SK-N-SH treated with all-trans-retinoic acid at 6 μM for 48 hours (cell line): ENCODE measurements around the gene PTBP3.

ENCODE experiments used
- ATAC-seq: fragments of 200-7000 bp; cut with Tn5 transposase; 3 replicates; pipeline ENCODE4 v1.9.1; 2020; ENCODE audit warnings: mild to moderate bottlenecking, moderate library complexity
- ARNTL ChIP-seq: fragments of 450-650 bp; formaldehyde crosslinking; IDR thresholded peaks from 2 replicates; pipeline ENCODE4 v1.5.0; 2020; ENCODE audit warnings: low read depth, mild to moderate bottlenecking, moderate library complexity, borderline replicate concordance
- BACH2 ChIP-seq: fragments of 250-450 bp; sonication (Bioruptor Pico); IDR thresholded peaks from 2 replicates; pipeline ENCODE4 v1.9.0; 2021; ENCODE audit warnings: mild to moderate bottlenecking, borderline replicate concordance
- CREB5 ChIP-seq: fragments of 250-450 bp; sonication (Bioruptor Pico); IDR thresholded peaks from 2 replicates; pipeline ENCODE4 v1.5.1; 2020; ENCODE audit warnings: low read depth, mild to moderate bottlenecking, moderate library complexity
- CSDC2 ChIP-seq: fragments of 250-450 bp; sonication (Bioruptor Pico); IDR thresholded peaks from 2 replicates; pipeline ENCODE4 v1.5.0; 2020; ENCODE audit warnings: mild to moderate bottlenecking, moderate library complexity
- ESRRG ChIP-seq: fragments of 250-450 bp; sonication (Bioruptor Pico); IDR thresholded peaks from 2 replicates; pipeline ENCODE4 v1.6.1; 2021; ENCODE audit warnings: mild to moderate bottlenecking
- GLIS3 ChIP-seq: fragments of 250-450 bp; sonication (Bioruptor Pico); IDR thresholded peaks from 2 replicates; pipeline ENCODE4 v1.5.0; 2020; ENCODE audit warnings: mild to moderate bottlenecking, moderate library complexity
- ISL1 ChIP-seq: fragments of 250-450 bp; sonication (Bioruptor Pico); IDR thresholded peaks from 2 replicates; pipeline ENCODE4 v2.1.2; 2022; ENCODE audit warnings: mild to moderate bottlenecking, moderate library complexity
- OSR1 ChIP-seq: fragments of 250-450 bp; sonication (Bioruptor Pico); IDR thresholded peaks from 2 replicates; pipeline ENCODE4 v1.8.0; 2022; ENCODE audit warnings: moderate library complexity, mild to moderate bottlenecking, inconsistent platforms
- PPARA ChIP-seq: fragments of 250-450 bp; sonication (Bioruptor Pico); IDR thresholded peaks from 2 replicates; pipeline ENCODE4 v1.5.0; 2020; ENCODE audit warnings: mild to moderate bottlenecking, borderline replicate concordance
- RARB ChIP-seq: fragments of 250-450 bp; sonication (Bioruptor Pico); IDR thresholded peaks from 2 replicates; pipeline ENCODE4 v1.8.0; 2021; ENCODE audit warnings: mild to moderate bottlenecking, moderate library complexity
- SNAI2 ChIP-seq: fragments of 250-450 bp; sonication (Bioruptor Pico); IDR thresholded peaks from 2 replicates; pipeline ENCODE4 v1.5.0; 2020; ENCODE audit warnings: mild to moderate bottlenecking, moderate library complexity
- TCF4 ChIP-seq: fragments of 250-450 bp; sonication (Bioruptor Pico); IDR thresholded peaks from 2 replicates; pipeline ENCODE4 v1.8.0; 2021; ENCODE audit warnings: mild to moderate bottlenecking, moderate library complexity, borderline replicate concordance
- TOX ChIP-seq: fragments of 250-450 bp; sonication (Bioruptor Pico); IDR thresholded peaks from 2 replicates; pipeline ENCODE4 v1.8.0; 2021; ENCODE audit warnings: mild to moderate bottlenecking, moderate library complexity, borderline replicate concordance
- ZC3H10 ChIP-seq: fragments of 250-450 bp; sonication (Bioruptor Pico); IDR thresholded peaks from 2 replicates; pipeline ENCODE4 v1.5.1; 2021; ENCODE audit warnings: mild to moderate bottlenecking, moderate library complexity
- ZFP3 ChIP-seq: fragments of 250-450 bp; sonication (Bioruptor Pico); IDR thresholded peaks from 2 replicates; pipeline ENCODE4 v1.5.0; 2020; ENCODE audit warnings: mild to moderate bottlenecking, moderate library complexity
- ZFP30 ChIP-seq: fragments of 450-650 bp; formaldehyde crosslinking; IDR thresholded peaks from 2 replicates; pipeline ENCODE4 v1.5.0; 2022; ENCODE audit warnings: mild to moderate bottlenecking, moderate library complexity
- ZNF565 ChIP-seq: fragments of 450-650 bp; formaldehyde crosslinking; conservative IDR thresholded peaks from 2 replicates; pipeline ENCODE4 v1.5.0; 2020; ENCODE audit warnings: low read depth, mild to moderate bottlenecking, moderate library complexity
- ZNF70 ChIP-seq: fragments of 450-650 bp; formaldehyde crosslinking; IDR thresholded peaks from 2 replicates; pipeline ENCODE4 v1.5.0; 2020; ENCODE audit warnings: mild to moderate bottlenecking, moderate library complexity
- TF ChIP-seq, protein P1 (sequence below): fragments of 250-450 bp; sonication (Bioruptor Pico); IDR thresholded peaks from 2 replicates; pipeline ENCODE4 v1.5.1; 2021; ENCODE audit warnings: mild to moderate bottlenecking, moderate library complexity
- TF ChIP-seq, protein P2 (sequence below): fragments of 250-450 bp; sonication (Bioruptor Pico); IDR thresholded peaks from 2 replicates; pipeline ENCODE4 v1.5.0; 2020; ENCODE audit warnings: mild to moderate bottlenecking, moderate library complexity
- TF ChIP-seq, protein P3 (sequence below): fragments of 250-450 bp; sonication (Bioruptor Pico); IDR thresholded peaks from 2 replicates; pipeline ENCODE4 v1.8.0; 2021; ENCODE audit warnings: low read depth, mild to moderate bottlenecking, moderate library complexity, borderline replicate concordance
- TF ChIP-seq, protein P4 (sequence below): fragments of 250-450 bp; sonication (Bioruptor Pico); IDR thresholded peaks from 2 replicates; pipeline ENCODE4 v1.8.0; 2020; ENCODE audit warnings: mild to moderate bottlenecking, moderate library complexity, borderline replicate concordance

The PTBP3 gene

GRCh38 chr9:112339886-112340285 is 6.5 kb upstream of the PTBP3 start:
- TF ChIP-seq, protein P1, sequence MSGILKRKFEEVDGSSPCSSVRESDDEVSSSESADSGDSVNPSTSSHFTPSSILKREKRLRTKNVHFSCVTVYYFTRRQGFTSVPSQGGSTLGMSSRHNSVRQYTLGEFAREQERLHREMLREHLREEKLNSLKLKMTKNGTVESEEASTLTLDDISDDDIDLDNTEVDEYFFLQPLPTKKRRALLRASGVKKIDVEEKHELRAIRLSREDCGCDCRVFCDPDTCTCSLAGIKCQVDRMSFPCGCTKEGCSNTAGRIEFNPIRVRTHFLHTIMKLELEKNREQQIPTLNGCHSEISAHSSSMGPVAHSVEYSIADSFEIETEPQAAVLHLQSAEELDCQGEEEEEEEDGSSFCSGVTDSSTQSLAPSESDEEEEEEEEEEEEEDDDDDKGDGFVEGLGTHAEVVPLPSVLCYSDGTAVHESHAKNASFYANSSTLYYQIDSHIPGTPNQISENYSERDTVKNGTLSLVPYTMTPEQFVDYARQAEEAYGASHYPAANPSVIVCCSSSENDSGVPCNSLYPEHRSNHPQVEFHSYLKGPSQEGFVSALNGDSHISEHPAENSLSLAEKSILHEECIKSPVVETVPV = no peak
- no peak for TF ChIP-seq GLIS3 (CRISPR knock-in tag)
- TF ChIP-seq TOX (CRISPR knock-in tag) = no peak
- TF ChIP-seq, protein P2, sequence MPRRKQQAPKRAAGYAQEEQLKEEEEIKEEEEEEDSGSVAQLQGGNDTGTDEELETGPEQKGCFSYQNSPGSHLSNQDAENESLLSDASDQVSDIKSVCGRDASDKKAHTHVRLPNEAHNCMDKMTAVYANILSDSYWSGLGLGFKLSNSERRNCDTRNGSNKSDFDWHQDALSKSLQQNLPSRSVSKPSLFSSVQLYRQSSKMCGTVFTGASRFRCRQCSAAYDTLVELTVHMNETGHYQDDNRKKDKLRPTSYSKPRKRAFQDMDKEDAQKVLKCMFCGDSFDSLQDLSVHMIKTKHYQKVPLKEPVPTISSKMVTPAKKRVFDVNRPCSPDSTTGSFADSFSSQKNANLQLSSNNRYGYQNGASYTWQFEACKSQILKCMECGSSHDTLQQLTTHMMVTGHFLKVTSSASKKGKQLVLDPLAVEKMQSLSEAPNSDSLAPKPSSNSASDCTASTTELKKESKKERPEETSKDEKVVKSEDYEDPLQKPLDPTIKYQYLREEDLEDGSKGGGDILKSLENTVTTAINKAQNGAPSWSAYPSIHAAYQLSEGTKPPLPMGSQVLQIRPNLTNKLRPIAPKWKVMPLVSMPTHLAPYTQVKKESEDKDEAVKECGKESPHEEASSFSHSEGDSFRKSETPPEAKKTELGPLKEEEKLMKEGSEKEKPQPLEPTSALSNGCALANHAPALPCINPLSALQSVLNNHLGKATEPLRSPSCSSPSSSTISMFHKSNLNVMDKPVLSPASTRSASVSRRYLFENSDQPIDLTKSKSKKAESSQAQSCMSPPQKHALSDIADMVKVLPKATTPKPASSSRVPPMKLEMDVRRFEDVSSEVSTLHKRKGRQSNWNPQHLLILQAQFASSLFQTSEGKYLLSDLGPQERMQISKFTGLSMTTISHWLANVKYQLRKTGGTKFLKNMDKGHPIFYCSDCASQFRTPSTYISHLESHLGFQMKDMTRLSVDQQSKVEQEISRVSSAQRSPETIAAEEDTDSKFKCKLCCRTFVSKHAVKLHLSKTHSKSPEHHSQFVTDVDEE (CRISPR knock-in tag) = no peak
- TF ChIP-seq SNAI2 (CRISPR knock-in tag) = no peak
- ATAC-seq = no peak

DNA sequence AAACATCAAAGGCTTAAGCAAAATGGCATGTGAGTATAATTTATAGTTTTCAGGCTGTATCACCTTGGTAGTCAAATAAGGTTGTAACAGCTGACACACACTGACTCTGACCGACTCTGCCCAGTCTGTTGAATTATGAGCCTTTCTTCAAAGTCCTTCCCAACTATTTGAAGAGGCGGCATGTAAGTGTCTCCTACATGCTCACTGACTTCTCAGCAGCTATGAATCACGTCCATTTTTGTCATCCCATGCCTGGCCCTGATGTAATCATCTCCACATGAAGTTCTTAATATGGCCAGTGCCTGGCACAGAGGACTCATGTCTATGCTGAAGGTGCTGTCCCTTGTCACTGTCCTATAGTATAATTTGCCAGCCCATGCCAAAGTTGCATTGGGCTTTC is 5.1 kb upstream of the PTBP3 start:
- TF ChIP-seq CREB5 (CRISPR knock-in tag) = no peak
- TF ChIP-seq, protein P3, sequence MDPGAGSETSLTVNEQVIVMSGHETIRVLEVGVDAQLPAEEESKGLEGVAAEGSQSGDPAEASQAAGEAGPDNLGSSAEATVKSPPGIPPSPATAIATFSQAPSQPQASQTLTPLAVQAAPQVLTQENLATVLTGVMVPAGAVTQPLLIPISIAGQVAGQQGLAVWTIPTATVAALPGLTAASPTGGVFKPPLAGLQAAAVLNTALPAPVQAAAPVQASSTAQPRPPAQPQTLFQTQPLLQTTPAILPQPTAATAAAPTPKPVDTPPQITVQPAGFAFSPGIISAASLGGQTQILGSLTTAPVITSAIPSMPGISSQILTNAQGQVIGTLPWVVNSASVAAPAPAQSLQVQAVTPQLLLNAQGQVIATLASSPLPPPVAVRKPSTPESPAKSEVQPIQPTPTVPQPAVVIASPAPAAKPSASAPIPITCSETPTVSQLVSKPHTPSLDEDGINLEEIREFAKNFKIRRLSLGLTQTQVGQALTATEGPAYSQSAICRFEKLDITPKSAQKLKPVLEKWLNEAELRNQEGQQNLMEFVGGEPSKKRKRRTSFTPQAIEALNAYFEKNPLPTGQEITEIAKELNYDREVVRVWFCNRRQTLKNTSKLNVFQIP = no peak
- no peak for TF ChIP-seq ZNF565
- no peak for TF ChIP-seq SNAI2 (CRISPR knock-in tag)
- TF ChIP-seq CSDC2 (CRISPR knock-in tag) = no peak
- TF ChIP-seq ISL1 (CRISPR knock-in tag) = no peak
- TF ChIP-seq TCF4 (CRISPR knock-in tag) = no peak
- no peak for TF ChIP-seq BACH2 (CRISPR knock-in tag)
- TF ChIP-seq OSR1 (CRISPR knock-in tag) = no peak
- no peak for TF ChIP-seq TOX (CRISPR knock-in tag)
- TF ChIP-seq, protein P1 = no peak
- TF ChIP-seq PPARA (CRISPR knock-in tag) = no peak
- TF ChIP-seq ZNF70 (CRISPR knock-in tag) = no peak
- no peak for TF ChIP-seq ARNTL
- no peak for TF ChIP-seq ZFP3 (CRISPR knock-in tag)
- TF ChIP-seq ZC3H10 (CRISPR knock-in tag) = no peak
- no peak for TF ChIP-seq ZFP30 (CRISPR knock-in tag)

GRCh38 chr9:112337547-112337946 is 4.1 kb upstream of the PTBP3 start:
- TF ChIP-seq ARNTL (no peak), ZFP3 (CRISPR knock-in tag) (no peak), TCF4 (CRISPR knock-in tag) (no peak)
- ATAC-seq = no peak

More for the DNA sequence above, 5.1 kb upstream of the PTBP3 start:
- peak; percentile 42 for ATAC-seq

DNA sequence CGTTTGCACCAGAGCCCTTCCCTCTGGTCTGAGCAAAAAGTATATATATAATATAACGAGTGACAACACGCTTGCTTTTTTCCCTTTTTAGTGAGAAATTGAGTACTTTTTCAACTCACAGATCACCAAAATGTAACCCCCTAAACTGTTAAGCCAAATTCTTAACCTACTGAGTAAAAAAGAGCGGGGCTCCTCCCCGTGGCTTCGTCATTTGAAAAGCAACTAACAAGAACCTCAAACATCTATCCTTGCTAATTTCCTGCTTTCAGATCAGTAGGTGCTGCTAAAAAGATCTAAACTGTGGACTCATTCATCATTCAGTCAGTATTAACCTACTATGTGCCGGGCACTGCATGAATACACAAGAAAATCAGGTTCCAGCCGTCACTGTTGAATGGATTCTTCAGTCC is 1.0 kb upstream of the PTBP3 start:
- TF ChIP-seq ZNF70 (CRISPR knock-in tag) (no peak), ZFP30 (CRISPR knock-in tag) (no peak), ZC3H10 (CRISPR knock-in tag) (no peak), RARB (no peak), ARNTL (no peak), TOX (CRISPR knock-in tag) (no peak), BACH2 (CRISPR knock-in tag) (no peak), PPARA (CRISPR knock-in tag) (no peak), ZFP3 (CRISPR knock-in tag) (no peak), ESRRG (no peak), TCF4 (CRISPR knock-in tag) (no peak), GLIS3 (CRISPR knock-in tag) (no peak), OSR1 (CRISPR knock-in tag) (no peak)
- TF ChIP-seq, protein P1 = no peak
- TF ChIP-seq, protein P4, sequence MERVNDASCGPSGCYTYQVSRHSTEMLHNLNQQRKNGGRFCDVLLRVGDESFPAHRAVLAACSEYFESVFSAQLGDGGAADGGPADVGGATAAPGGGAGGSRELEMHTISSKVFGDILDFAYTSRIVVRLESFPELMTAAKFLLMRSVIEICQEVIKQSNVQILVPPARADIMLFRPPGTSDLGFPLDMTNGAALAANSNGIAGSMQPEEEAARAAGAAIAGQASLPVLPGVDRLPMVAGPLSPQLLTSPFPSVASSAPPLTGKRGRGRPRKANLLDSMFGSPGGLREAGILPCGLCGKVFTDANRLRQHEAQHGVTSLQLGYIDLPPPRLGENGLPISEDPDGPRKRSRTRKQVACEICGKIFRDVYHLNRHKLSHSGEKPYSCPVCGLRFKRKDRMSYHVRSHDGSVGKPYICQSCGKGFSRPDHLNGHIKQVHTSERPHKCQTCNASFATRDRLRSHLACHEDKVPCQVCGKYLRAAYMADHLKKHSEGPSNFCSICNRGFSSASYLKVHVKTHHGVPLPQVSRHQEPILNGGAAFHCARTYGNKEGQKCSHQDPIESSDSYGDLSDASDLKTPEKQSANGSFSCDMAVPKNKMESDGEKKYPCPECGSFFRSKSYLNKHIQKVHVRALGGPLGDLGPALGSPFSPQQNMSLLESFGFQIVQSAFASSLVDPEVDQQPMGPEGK (CRISPR knock-in tag) = no peak
- ATAC-seq = no peak
